ENCODE measurements around the gene BCL11B.
"Not testable (repeated sequence)": the region's sequence is repeated elsewhere in the genome, so short reads cannot be mapped to it uniquely, and the experiment has no call there.

The BCL11B gene

GRCh38 chr14:99236386-99237138, 35.4 kb downstream of the BCL11B start:
- DNase-seq = no peak

- no peak for DNase-seq
These were observed 36.2 kb downstream of the BCL11B start for GRCh38 chr14:99235582-99236320.

GRCh38 chr14:99234961-99235571, 36.9 kb downstream of the BCL11B start:
- peak; percentile 78 to 85 for DNase-seq

GRCh38 chr14:99234355-99234754, 37.6 kb downstream of the BCL11B start:
- DNase-seq = no peak

- DNase-seq = no peak
These were observed 38.6 kb downstream of the BCL11B start for GRCh38 chr14:99233222-99234035.

- no peak for DNase-seq
These were observed 39.2 kb downstream of the BCL11B start for GRCh38 chr14:99232714-99233214.

GRCh38 chr14:99231850-99232713, 39.9 kb downstream of the BCL11B start:
- DNase-seq = no peak

GRCh38 chr14:99231161-99231849, 40.7 kb downstream of the BCL11B start:
- DNase-seq = no peak

GRCh38 chr14:99230208-99231151, 41.5 kb downstream of the BCL11B start:
- DNase-seq = peak; percentile 67 to 80

GRCh38 chr14:99229654-99230207, 42.3 kb downstream of the BCL11B start:
- DNase-seq = no peak

- not testable (repeated sequence) for DNase-seq
These were observed 43.2 kb downstream of the BCL11B start for GRCh38 chr14:99228760-99229159.

- no peak for DNase-seq
These were observed 45.3 kb downstream of the BCL11B start for GRCh38 chr14:99226687-99227086.

GRCh38 chr14:99225436-99226203, 46.4 kb downstream of the BCL11B start:
- no peak for DNase-seq

- DNase-seq = no peak
These were observed 47.0 kb downstream of the BCL11B start for GRCh38 chr14:99224948-99225347.

GRCh38 chr14:99224116-99224910, 47.7 kb downstream of the BCL11B start:
- no peak for DNase-seq

- no peak for DNase-seq
These were observed 50.6 kb downstream of the BCL11B start for GRCh38 chr14:99221445-99221844.

GRCh38 chr14:99217066-99217955, 54.7 kb downstream of the BCL11B start:
- no peak for DNase-seq
